K562 (cell line): ENCODE data around the gene RPL38.

Experiments
- CHD4 ChIP-seq: fragments of 200-600 bp; sonication (generic); IDR thresholded peaks from 3 replicates; pipeline ENCODE4 v1.6.1; 2012; ENCODE audit warnings: low read depth, mild to moderate bottlenecking, mixed read lengths, low read length, inconsistent platforms; ENCODE audit not compliant: insufficient read depth, insufficient replicate concordance, poor library complexity, severe bottlenecking
- FOSL1 ChIP-seq: fragments of 200-800 bp; sonication (Bioruptor generic); conservative IDR thresholded peaks from 2 replicates; pipeline ENCODE4 v1.6.1; 2016; ENCODE audit warnings: missing genetic modification characterization, missing compliant biosample characterization
- IRF2 ChIP-seq: sonication (generic); formaldehyde crosslinking; IDR thresholded peaks from 2 replicates; pipeline ENCODE4 v1.8.1; 2022; ENCODE audit warnings: mild to moderate bottlenecking, missing genetic modification reagents
- KLF16 ChIP-seq: IDR thresholded peaks from 2 replicates; pipeline ENCODE4 v1.6.1; 2016; ENCODE audit warnings: antibody characterized with exemption
- POLR2AphosphoS5 ChIP-seq: IDR thresholded peaks from 2 replicates; pipeline ENCODE4 v1.6.1; 2011; ENCODE audit warnings: mild to moderate bottlenecking, low read depth, low read length, moderate library complexity; ENCODE audit not compliant: control insufficient read depth, insufficient read depth
- PRMT5 ChIP-seq: sonication (generic); formaldehyde crosslinking; IDR thresholded peaks from 2 replicates; pipeline ENCODE4 v1.5.0; 2020; ENCODE audit warnings: missing genetic modification reagents
- SPI1 ChIP-seq: IDR thresholded peaks from 2 replicates; pipeline ENCODE4 v1.6.1; 2011; ENCODE audit warnings: low read depth, low read length, control low read depth, borderline replicate concordance
- YY1 ChIP-seq, 3 experiments: IDR thresholded peaks; 2 replicates each; pipeline ENCODE4 v1.6.1; 2011; ENCODE audit warnings: low read length in 2 of 3, mild to moderate bottlenecking in 2 of 3, moderate library complexity in 2 of 3, borderline replicate concordance in 1 of 3, control low read depth in 1 of 3, low read depth in 1 of 3; ENCODE audit not compliant: insufficient read depth in 3 of 3, insufficient replicate concordance in 2 of 3, control insufficient read depth in 1 of 3, insufficient read length in 1 of 3; ENCODE audit errors: extremely low read depth in 1 of 3
- ZFP36 ChIP-seq: fragments of 150-350 bp; IDR thresholded peaks from 2 replicates; pipeline ENCODE4 v1.6.1; 2018; ENCODE audit warnings: low read length, low read depth; ENCODE audit not compliant: partially characterized antibody
- ZNF3 ChIP-seq: fragments of 250-450 bp; sonication (Bioruptor Pico); IDR thresholded peaks from 2 replicates; pipeline ENCODE4 v1.5.0; 2021; ENCODE audit warnings: mild to moderate bottlenecking, moderate library complexity
- ZNF324 ChIP-seq: fragments of 250-450 bp; sonication (Bioruptor Pico); IDR thresholded peaks from 2 replicates; pipeline ENCODE4 v1.4.0; 2020; ENCODE audit warnings: mild to moderate bottlenecking
- TF ChIP-seq, protein P1 (sequence below): fragments of 450-650 bp; IDR thresholded peaks from 2 replicates; pipeline ENCODE4 v1.6.1; 2017; ENCODE audit warnings: antibody characterized with exemption, mild to moderate bottlenecking
- TF ChIP-seq, protein P2 (sequence below), 3 experiments: IDR thresholded peaks in 2 of 3; conservative IDR thresholded peaks in 1 of 3; 2 replicates each; pipeline ENCODE4 v1.5.1; 2011 to 2012; ENCODE audit warnings: low read length in 3 of 3, mild to moderate bottlenecking in 3 of 3, control low read depth in 2 of 3, improper control_type of control experiment in 1 of 3, inconsistent platforms in 1 of 3, low read depth in 1 of 3, mixed read lengths in 1 of 3, moderate library complexity in 1 of 3; ENCODE audit not compliant: insufficient read depth in 2 of 3
- TF ChIP-seq, protein P3 (sequence below): sonication (generic); formaldehyde crosslinking; IDR thresholded peaks from 2 replicates; pipeline ENCODE4 v1.8.1; 2023; ENCODE audit warnings: mild to moderate bottlenecking, missing genetic modification reagents

DNA sequence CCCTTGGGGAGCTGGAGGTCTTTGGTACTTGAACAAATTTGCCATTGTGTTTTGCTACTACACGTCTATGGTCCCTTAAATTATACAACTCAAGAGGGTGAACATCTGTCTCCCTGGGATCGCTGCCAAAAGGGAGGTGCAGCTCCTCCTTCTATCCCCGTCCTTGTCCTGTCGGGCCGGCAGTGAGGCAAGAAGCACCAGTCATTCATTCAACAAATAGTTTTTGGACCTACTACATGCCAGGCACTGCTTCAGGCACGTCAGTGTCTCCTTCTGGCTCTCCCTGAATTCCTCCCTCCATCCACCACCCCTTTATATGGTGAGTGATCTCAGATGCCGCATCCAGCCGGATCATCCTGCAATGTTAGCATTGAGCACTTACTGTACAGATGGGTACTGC, 2.2 kb upstream of the RPL38 start:
- TF ChIP-seq, protein P1, sequence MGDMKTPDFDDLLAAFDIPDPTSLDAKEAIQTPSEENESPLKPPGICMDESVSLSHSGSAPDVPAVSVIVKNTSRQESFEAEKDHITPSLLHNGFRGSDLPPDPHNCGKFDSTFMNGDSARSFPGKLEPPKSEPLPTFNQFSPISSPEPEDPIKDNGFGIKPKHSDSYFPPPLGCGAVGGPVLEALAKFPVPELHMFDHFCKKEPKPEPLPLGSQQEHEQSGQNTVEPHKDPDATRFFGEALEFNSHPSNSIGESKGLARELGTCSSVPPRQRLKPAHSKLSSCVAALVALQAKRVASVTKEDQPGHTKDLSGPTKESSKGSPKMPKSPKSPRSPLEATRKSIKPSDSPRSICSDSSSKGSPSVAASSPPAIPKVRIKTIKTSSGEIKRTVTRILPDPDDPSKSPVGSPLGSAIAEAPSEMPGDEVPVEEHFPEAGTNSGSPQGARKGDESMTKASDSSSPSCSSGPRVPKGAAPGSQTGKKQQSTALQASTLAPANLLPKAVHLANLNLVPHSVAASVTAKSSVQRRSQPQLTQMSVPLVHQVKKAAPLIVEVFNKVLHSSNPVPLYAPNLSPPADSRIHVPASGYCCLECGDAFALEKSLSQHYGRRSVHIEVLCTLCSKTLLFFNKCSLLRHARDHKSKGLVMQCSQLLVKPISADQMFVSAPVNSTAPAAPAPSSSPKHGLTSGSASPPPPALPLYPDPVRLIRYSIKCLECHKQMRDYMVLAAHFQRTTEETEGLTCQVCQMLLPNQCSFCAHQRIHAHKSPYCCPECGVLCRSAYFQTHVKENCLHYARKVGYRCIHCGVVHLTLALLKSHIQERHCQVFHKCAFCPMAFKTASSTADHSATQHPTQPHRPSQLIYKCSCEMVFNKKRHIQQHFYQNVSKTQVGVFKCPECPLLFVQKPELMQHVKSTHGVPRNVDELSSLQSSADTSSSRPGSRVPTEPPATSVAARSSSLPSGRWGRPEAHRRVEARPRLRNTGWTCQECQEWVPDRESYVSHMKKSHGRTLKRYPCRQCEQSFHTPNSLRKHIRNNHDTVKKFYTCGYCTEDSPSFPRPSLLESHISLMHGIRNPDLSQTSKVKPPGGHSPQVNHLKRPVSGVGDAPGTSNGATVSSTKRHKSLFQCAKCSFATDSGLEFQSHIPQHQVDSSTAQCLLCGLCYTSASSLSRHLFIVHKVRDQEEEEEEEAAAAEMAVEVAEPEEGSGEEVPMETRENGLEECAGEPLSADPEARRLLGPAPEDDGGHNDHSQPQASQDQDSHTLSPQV: no peak
- TF ChIP-seq, protein P2, sequence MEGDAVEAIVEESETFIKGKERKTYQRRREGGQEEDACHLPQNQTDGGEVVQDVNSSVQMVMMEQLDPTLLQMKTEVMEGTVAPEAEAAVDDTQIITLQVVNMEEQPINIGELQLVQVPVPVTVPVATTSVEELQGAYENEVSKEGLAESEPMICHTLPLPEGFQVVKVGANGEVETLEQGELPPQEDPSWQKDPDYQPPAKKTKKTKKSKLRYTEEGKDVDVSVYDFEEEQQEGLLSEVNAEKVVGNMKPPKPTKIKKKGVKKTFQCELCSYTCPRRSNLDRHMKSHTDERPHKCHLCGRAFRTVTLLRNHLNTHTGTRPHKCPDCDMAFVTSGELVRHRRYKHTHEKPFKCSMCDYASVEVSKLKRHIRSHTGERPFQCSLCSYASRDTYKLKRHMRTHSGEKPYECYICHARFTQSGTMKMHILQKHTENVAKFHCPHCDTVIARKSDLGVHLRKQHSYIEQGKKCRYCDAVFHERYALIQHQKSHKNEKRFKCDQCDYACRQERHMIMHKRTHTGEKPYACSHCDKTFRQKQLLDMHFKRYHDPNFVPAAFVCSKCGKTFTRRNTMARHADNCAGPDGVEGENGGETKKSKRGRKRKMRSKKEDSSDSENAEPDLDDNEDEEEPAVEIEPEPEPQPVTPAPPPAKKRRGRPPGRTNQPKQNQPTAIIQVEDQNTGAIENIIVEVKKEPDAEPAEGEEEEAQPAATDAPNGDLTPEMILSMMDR (IDR thresholded peaks at IDR 0.05 in 2 of 3, conservative IDR thresholded peaks at IDR 0.05 in 1 of 3; ENCODE audit: insufficient read depth in 2 of 3, low read depth in 1 of 3, low read length in 3 of 3): no peak
- TF ChIP-seq, protein P3, sequence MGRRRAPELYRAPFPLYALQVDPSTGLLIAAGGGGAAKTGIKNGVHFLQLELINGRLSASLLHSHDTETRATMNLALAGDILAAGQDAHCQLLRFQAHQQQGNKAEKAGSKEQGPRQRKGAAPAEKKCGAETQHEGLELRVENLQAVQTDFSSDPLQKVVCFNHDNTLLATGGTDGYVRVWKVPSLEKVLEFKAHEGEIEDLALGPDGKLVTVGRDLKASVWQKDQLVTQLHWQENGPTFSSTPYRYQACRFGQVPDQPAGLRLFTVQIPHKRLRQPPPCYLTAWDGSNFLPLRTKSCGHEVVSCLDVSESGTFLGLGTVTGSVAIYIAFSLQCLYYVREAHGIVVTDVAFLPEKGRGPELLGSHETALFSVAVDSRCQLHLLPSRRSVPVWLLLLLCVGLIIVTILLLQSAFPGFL (CRISPR knock-in tag): no peak
- TF ChIP-seq IRF2 (CRISPR knock-in tag) (no peak), ZFP36 (no peak), ZNF3 (CRISPR knock-in tag) (no peak), SPI1 (no peak), CHD4 (no peak), YY1 (IDR thresholded peaks at IDR 0.05; ENCODE audit: borderline replicate concordance in 1 of 3, control insufficient read depth in 1 of 3, extremely low read depth in 1 of 3, insufficient read depth in 3 of 3, insufficient read length in 1 of 3, insufficient replicate concordance in 2 of 3, low read depth in 1 of 3, low read length in 2 of 3) (no peak), PRMT5 (CRISPR knock-in tag) (no peak), POLR2AphosphoS5 (no peak), ZNF324 (CRISPR knock-in tag) (no peak), FOSL1 (no peak), KLF16 (no peak)
